ENCODE results near the gene CUL2.

CUL2 gene

GRCh38 chr10:35103882-35104281 lies 13.7 kb upstream of the CUL2 start:
- TF ChIP-seq TAF1 (IDR thresholded peaks at IDR 0.05; ENCODE audit: borderline replicate concordance, insufficient read depth, low read length): no peak
- TF ChIP-seq POLR2AphosphoS5 (IDR thresholded peaks at IDR 0.05; ENCODE audit: low read depth, low read length): no peak
- TF ChIP-seq SIN3A (IDR thresholded peaks at IDR 0.05; ENCODE audit: borderline replicate concordance, insufficient read depth, low read length): no peak
- TF ChIP-seq FOXP2 (optimal IDR thresholded peaks at IDR 0.05; ENCODE audit: borderline replicate concordance, extremely low read depth, extremely low read length, insufficient read depth): no peak
- no peak for TF ChIP-seq REST (IDR thresholded peaks at IDR 0.05; ENCODE audit: insufficient read depth in 1 of 2, low read depth in 2 of 2, low read length in 2 of 2)

- no peak for TF ChIP-seq TAF1 (IDR thresholded peaks at IDR 0.05; ENCODE audit: borderline replicate concordance, insufficient read depth, low read length)
- TF ChIP-seq SIN3A (IDR thresholded peaks at IDR 0.05; ENCODE audit: borderline replicate concordance, insufficient read depth, low read length): no peak
- no peak for TF ChIP-seq REST (IDR thresholded peaks at IDR 0.05; ENCODE audit: insufficient read depth in 1 of 2, low read depth in 2 of 2, low read length in 2 of 2)
- TF ChIP-seq POLR2AphosphoS5 (IDR thresholded peaks at IDR 0.05; ENCODE audit: low read depth, low read length): no peak
- TF ChIP-seq FOXP2 (optimal IDR thresholded peaks at IDR 0.05; ENCODE audit: borderline replicate concordance, extremely low read depth, extremely low read length, insufficient read depth): no peak
Observed at GRCh38 chr10:35097510-35097909, 7.4 kb upstream of the CUL2 start.

GRCh38 chr10:35096312-35096711 lies 6.2 kb upstream of the CUL2 start:
- no peak for TF ChIP-seq SIN3A (IDR thresholded peaks at IDR 0.05; ENCODE audit: borderline replicate concordance, insufficient read depth, low read length)
- no peak for TF ChIP-seq FOXP2 (optimal IDR thresholded peaks at IDR 0.05; ENCODE audit: borderline replicate concordance, extremely low read depth, extremely low read length, insufficient read depth)
- TF ChIP-seq TAF1 (IDR thresholded peaks at IDR 0.05; ENCODE audit: borderline replicate concordance, insufficient read depth, low read length): no peak
- no peak for TF ChIP-seq REST (IDR thresholded peaks at IDR 0.05; ENCODE audit: insufficient read depth in 1 of 2, low read depth in 2 of 2, low read length in 2 of 2)
- no peak for TF ChIP-seq POLR2AphosphoS5 (IDR thresholded peaks at IDR 0.05; ENCODE audit: low read depth, low read length)

- TF ChIP-seq REST (IDR thresholded peaks at IDR 0.05; ENCODE audit: insufficient read depth in 1 of 2, low read depth in 2 of 2, low read length in 2 of 2) (no peak), POLR2AphosphoS5 (IDR thresholded peaks at IDR 0.05; ENCODE audit: low read depth, low read length) (no peak), FOXP2 (optimal IDR thresholded peaks at IDR 0.05; ENCODE audit: borderline replicate concordance, extremely low read depth, extremely low read length, insufficient read depth) (no peak), SIN3A (IDR thresholded peaks at IDR 0.05; ENCODE audit: borderline replicate concordance, insufficient read depth, low read length) (no peak), TAF1 (IDR thresholded peaks at IDR 0.05; ENCODE audit: borderline replicate concordance, insufficient read depth, low read length) (no peak)
Observed at GRCh38 chr10:35092851-35093250, 2.7 kb upstream of the CUL2 start.
